GM13976 (cell line): ENCODE results near the gene SPATA33.

Source experiments
- DNase-seq: peaks from one replicate; pipeline ENCODE4 v3.0.0; 2012; ENCODE audit warnings: low spot score
- CTCF ChIP-seq: IDR thresholded peaks from 2 replicates; pipeline ENCODE4 v1.5.1; 2012; ENCODE audit warnings: borderline replicate concordance, mild to moderate bottlenecking; ENCODE audit not compliant: insufficient read depth; ENCODE audit errors: extremely low read depth, missing control alignments, control extremely low read depth
- in situ Hi-C: fragments of 300-500 bp; cut with MboI; formaldehyde crosslinking; loops from one replicate; pipeline ENCODE4 v1.12.0; 2022; ENCODE audit warnings: low sequenced_read_pairs, mixed read lengths, inconsistent platforms; ENCODE audit not compliant: unreplicated experiment

Gene SPATA33

GRCh38 chr16:89646906-89647305 lies 10.7 kb upstream of the SPATA33 start:
- DNase-seq, result no peak
- TF ChIP-seq CTCF, result no peak
- in situ Hi-C loops, result no loop called here

GRCh38 chr16:89651584-89651983 lies 6.1 kb upstream of the SPATA33 start:
- no peak for DNase-seq
- TF ChIP-seq CTCF, result no peak
- in situ Hi-C loops, result no loop called here

- no peak for DNase-seq
- TF ChIP-seq CTCF, result no peak
- in situ Hi-C loops, result no loop called here
Observed at GRCh38 chr16:89653656-89654295, 3.9 kb upstream of the SPATA33 start.

- TF ChIP-seq CTCF, result no peak
- in situ Hi-C loops, result no loop called here
- no peak for DNase-seq
Observed at GRCh38 chr16:89655062-89655643, 2.5 kb upstream of the SPATA33 start.

GRCh38 chr16:89656435-89657121 lies 1.1 kb upstream of the SPATA33 start:
- in situ Hi-C loops, result no loop called here
- TF ChIP-seq CTCF, result no peak
- DNase-seq, result no peak

GRCh38 chr16:89658221-89658879 lies 714 bp downstream of the SPATA33 start:
- DNase-seq, result no peak
- in situ Hi-C loops, result no loop called here
- no peak for TF ChIP-seq CTCF
